IMR-90 (cell line): Measurements from ENCODE around the gene SLC6A16. TPM values are rescaled to one million over a fixed set of nuclear protein-coding genes. Genes with fewer than 3 reads are reported as not detected.

Experiments used
- ATAC-seq: fragments of 200-7000 bp; cut with Tn5 transposase; 2 replicates; pipeline ENCODE4 v1.9.1; 2020; ENCODE audit warnings: low read depth, mild to moderate bottlenecking, moderate library complexity
- BruUV-seq: library from RNA; stranded (reverse); fragments of 400-500 nt; replicated peaks from 2 replicates; lab custom pipeline; 2021; lab: Mats Ljungman, UMichigan
- CTCF ChIA-PET: fragments of 300-600 bp; formaldehyde crosslinking; extraction: SDS; loops from one replicate; lab custom pipeline; 2021; ENCODE audit warnings: antibody characterized with exemption; lab: Yijun Ruan, JAX
- POLR2A ChIA-PET: fragments of 300-600 bp; sonication (Branson Sonifier 250); formaldehyde crosslinking; loops from one replicate; lab custom pipeline; 2022; ENCODE audit warnings: antibody characterized with exemption; ENCODE audit not compliant: unreplicated experiment; lab: Charles Lee
- DNase-seq: peaks from one replicate; pipeline ENCODE4 v3.0.0; 2013
- H2AFZ ChIP-seq: replicated peaks from 2 replicates; pipeline ENCODE3; 2013; ENCODE audit warnings: low read length, mild to moderate bottlenecking; ENCODE audit not compliant: poor library complexity
- H2AK5ac ChIP-seq: 2 replicates; pipeline ENCODE4 v1.6.1; 2013; ENCODE audit warnings: low read depth, low read length, inconsistent platforms
- H2AK9ac ChIP-seq: replicated peaks from 2 replicates; pipeline ENCODE3; 2013; ENCODE audit warnings: mild to moderate bottlenecking, low read depth, low read length, moderate library complexity; ENCODE audit not compliant: poor library complexity
- H2BK120ac ChIP-seq: 2 replicates; pipeline ENCODE4 v1.6.1; 2013; ENCODE audit warnings: low read depth, low read length, inconsistent platforms
- H2BK15ac ChIP-seq: 3 replicates; pipeline ENCODE4 v1.6.1; 2013; ENCODE audit warnings: low read depth, low read length, inconsistent platforms
- H2BK20ac ChIP-seq: 2 replicates; pipeline ENCODE4 v1.6.1; 2013; ENCODE audit warnings: low read depth, mild to moderate bottlenecking, inconsistent platforms, low read length, moderate library complexity
- H2BK5ac ChIP-seq: 2 replicates; pipeline ENCODE4 v1.6.1; 2013; ENCODE audit warnings: mild to moderate bottlenecking, low read depth, low read length, inconsistent platforms; ENCODE audit not compliant: poor library complexity, severe bottlenecking
- H3K14ac ChIP-seq: replicated peaks from 2 replicates; pipeline ENCODE4 v1.6.1; 2013; ENCODE audit warnings: low read depth, low read length, inconsistent platforms
- H3K18ac ChIP-seq: 2 replicates; pipeline ENCODE4 v1.6.1; 2013; ENCODE audit warnings: low read depth, low read length, control low read depth
- H3K23ac ChIP-seq: 2 replicates; pipeline ENCODE4 v1.6.1; 2013; ENCODE audit warnings: low read depth, low read length, inconsistent platforms
- H3K27ac ChIP-seq: 2 replicates; pipeline ENCODE4 v1.5.1; 2013; ENCODE audit warnings: mild to moderate bottlenecking, control low read depth, low read length; ENCODE audit not compliant: insufficient read depth
- H3K27me3 ChIP-seq: 2 replicates; pipeline ENCODE4 v1.6.1; 2013; ENCODE audit warnings: low read length; ENCODE audit not compliant: control insufficient read depth, insufficient read depth
- H3K36me3 ChIP-seq: 2 replicates; pipeline ENCODE4 v1.6.1; 2013; ENCODE audit warnings: low read length, mixed read lengths; ENCODE audit not compliant: control insufficient read depth, insufficient read depth
- H3K4ac ChIP-seq: 2 replicates; pipeline ENCODE4 v1.6.1; 2013; ENCODE audit warnings: low read depth, low read length, inconsistent platforms
- H3K4me1 ChIP-seq: 2 replicates; pipeline ENCODE4 v1.6.1; 2013; ENCODE audit warnings: low read length, mixed read lengths; ENCODE audit not compliant: control insufficient read depth, insufficient read depth
- H3K4me2 ChIP-seq: 2 replicates; pipeline ENCODE4 v1.6.1; 2013; ENCODE audit warnings: low read depth, mild to moderate bottlenecking, control low read depth, low read length, moderate library complexity
- H3K4me3 ChIP-seq: 2 replicates; pipeline ENCODE4 v1.5.1; 2013; ENCODE audit warnings: low read depth, mild to moderate bottlenecking, control low read depth, low read length, moderate library complexity; ENCODE audit not compliant: insufficient read depth
- H3K56ac ChIP-seq: 2 replicates; pipeline ENCODE4 v1.6.1; 2013; ENCODE audit warnings: low read length, inconsistent platforms; ENCODE audit not compliant: insufficient read depth; ENCODE audit errors: extremely low read depth
- H3K79me1 ChIP-seq, 2 experiments: 2 replicates each; pipeline ENCODE4 v1.6.1; 2013; ENCODE audit warnings: low read length in 2 of 2, inconsistent platforms in 1 of 2, low read depth in 1 of 2
- H3K9ac ChIP-seq: 2 replicates; pipeline ENCODE4 v1.6.1; 2013; ENCODE audit warnings: low read depth, low read length, control low read depth
- H3K9me1 ChIP-seq: 2 replicates; pipeline ENCODE4 v1.6.1; 2013; ENCODE audit warnings: low read length, inconsistent platforms; ENCODE audit not compliant: insufficient read depth
- H3K9me3 ChIP-seq: 2 replicates; pipeline ENCODE4 v1.6.1; 2013; ENCODE audit warnings: low read length; ENCODE audit not compliant: control insufficient read depth, insufficient read depth
- H4K20me1 ChIP-seq: 2 replicates; pipeline ENCODE4 v1.6.1; 2013; ENCODE audit warnings: low read length, inconsistent platforms; ENCODE audit not compliant: insufficient read depth
- H4K5ac ChIP-seq: 2 replicates; pipeline ENCODE4 v1.6.1; 2013; ENCODE audit warnings: mild to moderate bottlenecking, low read depth, low read length, control low read depth
- H4K8ac ChIP-seq, 2 experiments: 2 replicates each; pipeline ENCODE4 v1.6.1; 2013; ENCODE audit warnings: low read depth in 2 of 2, low read length in 2 of 2, control low read depth in 1 of 2, inconsistent platforms in 1 of 2
- H4K91ac ChIP-seq: 2 replicates; pipeline ENCODE4 v1.6.1; 2013; ENCODE audit warnings: low read depth, low read length, inconsistent platforms; ENCODE audit not compliant: insufficient read depth
- BHLHE40 ChIP-seq: fragments of 150-350 bp; IDR thresholded peaks from 2 replicates; pipeline ENCODE4 v1.6.1; 2016; ENCODE audit warnings: mild to moderate bottlenecking, low read depth, low read length
- CHD1 ChIP-seq: IDR thresholded peaks from 2 replicates; pipeline ENCODE4 v1.6.1; 2012; ENCODE audit warnings: low read depth, low read length, improper control_type of control experiment
- FOS ChIP-seq: fragments of 150-350 bp; IDR thresholded peaks from 2 replicates; pipeline ENCODE4 v1.6.1; 2016; ENCODE audit warnings: low read depth, low read length
- MAFK ChIP-seq: IDR thresholded peaks from 2 replicates; pipeline ENCODE4 v1.6.1; 2012; ENCODE audit warnings: low read depth, low read length, improper control_type of control experiment
- MAZ ChIP-seq: IDR thresholded peaks from 2 replicates; pipeline ENCODE4 v1.6.1; 2012; ENCODE audit warnings: low read depth, mild to moderate bottlenecking, low read length, improper control_type of control experiment, moderate library complexity, borderline replicate concordance
- NFE2L2 ChIP-seq: fragments of 150-350 bp; IDR thresholded peaks from 2 replicates; pipeline ENCODE4 v1.6.1; 2016; ENCODE audit warnings: low read depth, mild to moderate bottlenecking, low read length
- POLR2A ChIP-seq: IDR thresholded peaks from 2 replicates; pipeline ENCODE4 v1.6.1; 2012; ENCODE audit warnings: mild to moderate bottlenecking, low read depth, low read length
- RAD21 ChIP-seq: IDR thresholded peaks from 2 replicates; pipeline ENCODE4 v1.6.1; 2012; ENCODE audit warnings: low read length, improper control_type of control experiment
- RFX5 ChIP-seq: IDR thresholded peaks from 2 replicates; pipeline ENCODE4 v1.8.0; 2012; ENCODE audit warnings: low read depth, mild to moderate bottlenecking, low read length, moderate library complexity
- SMC3 ChIP-seq: fragments of 150-350 bp; IDR thresholded peaks from 2 replicates; pipeline ENCODE4 v1.6.1; 2016; ENCODE audit warnings: low read depth, mild to moderate bottlenecking, antibody characterized with exemption, low read length, moderate library complexity
- USF2 ChIP-seq: fragments of 150-350 bp; IDR thresholded peaks from 2 replicates; pipeline ENCODE4 v1.6.1; 2017; ENCODE audit warnings: mild to moderate bottlenecking, antibody characterized with exemption, low read length, low read depth
- WGBS, 2 experiments: methylation state at CpG; one replicate each; pipeline versions ENCODE4 v1.1.5 to v1.1.7; 2013; ENCODE audit warnings: missing lambda C conversion rate in 2 of 2; ENCODE audit not compliant: insufficient read length in 1 of 2; ENCODE audit errors: extremely low coverage in 2 of 2; 5-methylcytosine and 5-hydroxymethylcytosine counted together
- dilution Hi-C: fragments of 300-500 bp; cut with HindIII; formaldehyde crosslinking; loops from one replicate; pipeline ENCODE4 v1.14.3; 2018; ENCODE audit warnings: low sequenced_read_pairs; ENCODE audit not compliant: unreplicated experiment
- in situ Hi-C: fragments of 300-500 bp; cut with MboI; formaldehyde crosslinking; loops from 3 replicates; pipeline ENCODE4 v1.14.3; 2019; ENCODE audit warnings: low sequenced_read_pairs, inconsistent platforms, mixed read lengths
- intact Hi-C: fragments of 100-400 bp; cut with micrococcal nuclease; formaldehyde crosslinking; loops from 2 replicates; pipeline ENCODE4 v1.10.0; 2022
- polyA plus RNA-seq, 3 experiments: library from polyadenylated mRNA; depleted of rRNA; stranded (reverse); fragments of >200 nt; gene quantifications; 2 replicates each; pipeline ENCODE4 v1.2.3, GENCODE V29; 2012; ENCODE audit warnings: low replicate concordance in 1 of 3
- total RNA-seq: library from RNA; depleted of rRNA; stranded (reverse); fragments of >200 nt; gene quantifications from 2 replicates; pipeline ENCODE4 v1.2.3, GENCODE V29; 2012
- TF ChIP-seq, protein P1 (sequence below): fragments of 150-350 bp; IDR thresholded peaks from 2 replicates; pipeline ENCODE4 v1.6.1; 2016; ENCODE audit warnings: low read depth, mild to moderate bottlenecking, low read length, moderate library complexity, borderline replicate concordance

SLC6A16 gene
- total and polyA plus RNA-seq, 2 of the 4 experiments (the other 2 are of a cell fraction): 0.18 to 0.89 TPM

GRCh38 chr19:49315111-49315510 lies 9.9 kb downstream of the SLC6A16 start:
- no peak overlapping the region for H3K4me3 ChIP-seq
- no peak overlapping the region for H3K23ac ChIP-seq
- H3K27me3 ChIP-seq: no peaks in the 10 kb centered on the region
- no peak overlapping the region for H3K27ac ChIP-seq
- no peak overlapping the region for H2AK9ac ChIP-seq
- in situ Hi-C loops: no loop called here
- H3K9me3 ChIP-seq: peaks cover 5% of the 10 kb centered on the region
- H2AK5ac ChIP-seq: no peak overlapping the region
- no peak overlapping the region for H2BK5ac ChIP-seq
- H3K14ac ChIP-seq: no peak overlapping the region
- no peak for ATAC-seq
- no peak overlapping the region for H3K18ac ChIP-seq
- WGBS, 2 experiments: no CpG with 5 or more reads among the region's 1 CpG
- H4K20me1 ChIP-seq: no peaks in the 10 kb centered on the region
- H3K9ac ChIP-seq: no peak overlapping the region
- no peak overlapping the region for H3K56ac ChIP-seq
- no peak overlapping the region for H2AFZ ChIP-seq
- H3K79me1 ChIP-seq: no peaks in the 10 kb centered on the region
- no peaks in the 10 kb centered on the region for H3K4me1 ChIP-seq
- no peak overlapping the region for H3K4ac ChIP-seq
- H3K36me3 ChIP-seq: peaks cover 13% of the 10 kb centered on the region
- H4K8ac ChIP-seq: no peak overlapping the region
- no peak for TF ChIP-seq BHLHE40
- no peak for TF ChIP-seq NFE2L2
- no peak for TF ChIP-seq MAFK
- no peak for TF ChIP-seq RAD21
- no peak for TF ChIP-seq USF2
- no peak for TF ChIP-seq POLR2A
- TF ChIP-seq FOS: no peak
- no peak for TF ChIP-seq RFX5
- TF ChIP-seq, protein P1, sequence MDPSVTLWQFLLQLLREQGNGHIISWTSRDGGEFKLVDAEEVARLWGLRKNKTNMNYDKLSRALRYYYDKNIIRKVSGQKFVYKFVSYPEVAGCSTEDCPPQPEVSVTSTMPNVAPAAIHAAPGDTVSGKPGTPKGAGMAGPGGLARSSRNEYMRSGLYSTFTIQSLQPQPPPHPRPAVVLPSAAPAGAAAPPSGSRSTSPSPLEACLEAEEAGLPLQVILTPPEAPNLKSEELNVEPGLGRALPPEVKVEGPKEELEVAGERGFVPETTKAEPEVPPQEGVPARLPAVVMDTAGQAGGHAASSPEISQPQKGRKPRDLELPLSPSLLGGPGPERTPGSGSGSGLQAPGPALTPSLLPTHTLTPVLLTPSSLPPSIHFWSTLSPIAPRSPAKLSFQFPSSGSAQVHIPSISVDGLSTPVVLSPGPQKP: no peak
- TF ChIP-seq CHD1: no peak
- no peak for TF ChIP-seq SMC3
- no peak for TF ChIP-seq MAZ
- H3K9me1 ChIP-seq: no peaks in the 10 kb centered on the region
- no peak for DNase-seq
- BruUV-seq: no TSS peak
- ChIA-PET CTCF (interaction anchor here (1.3 kb wide), 1 partner anchor 13 kb away, joined by 4 read pairs; no protein-coding TSS in a partner anchor), POLR2A (no interaction called here)
- no peak overlapping the region for H4K5ac ChIP-seq
- intact Hi-C loops: no loop called here
- H2BK20ac ChIP-seq: no peak overlapping the region
- dilution Hi-C loops: no loop called here
- H2BK120ac ChIP-seq: no peak overlapping the region
- H4K91ac ChIP-seq: no peak overlapping the region
- no peak overlapping the region for H2BK15ac ChIP-seq
- no peak overlapping the region for H3K4me2 ChIP-seq
